ENCODE results near the gene LIPT2. TPM values are rescaled to one million over a fixed set of nuclear protein-coding genes. Genes with fewer than 3 reads are reported as not detected.

The LIPT2 gene
- total RNA-seq, 8 experiments from 2014 or later, result 1.5 to 4.6 (median 2.3) TPM

GRCh38 chr11:74490941-74491340 is 2.6 kb downstream of the LIPT2 start:
- Histone ChIP-seq H3K27ac (no peak overlapping the region), H3K4me1 (replicated peaks in 1 of 2) (no peaks in the 10 kb centered on the region), H3K4me3 (no peak overlapping the region)
- no peak for ATAC-seq (replicated peaks in 6 of 8)
- in situ Hi-C loops (cut with MboI; ENCODE audit: low pct_unique_long_range_greater_than_20kb in 2 of 9, low sequenced_read_pairs in 9 of 9, unreplicated experiment in 9 of 9), result no loop called here
- 67 to 91% (median 83%) methylated on average over 1 to 4 of the region's 4 CpGs; no CpG with 5 or more reads in 3 of the 10 experiments for WGBS, 10 experiments

GRCh38 chr11:74487875-74488274 is 5.6 kb downstream of the LIPT2 start:
- in situ Hi-C loops (cut with MboI; ENCODE audit: low pct_unique_long_range_greater_than_20kb in 2 of 9, low sequenced_read_pairs in 9 of 9, unreplicated experiment in 9 of 9), result no loop called here
- Histone ChIP-seq H3K4me3 (no peak overlapping the region), H3K4me1 (replicated peaks in 1 of 2) (no peaks in the 10 kb centered on the region), H3K27ac (no peak overlapping the region)
- 83 to 86% methylated on average over 1 of the region's 1 CpG; no CpG with 5 or more reads in 8 of the 10 experiments for WGBS, 10 experiments
- ATAC-seq (replicated peaks in 6 of 8), result no peak

- WGBS, 10 experiments, result 63 to 100% (median 92%) methylated on average over 1 to 2 of the region's 2 CpGs
- no peak overlapping the region for H3K4me3 ChIP-seq
- in situ Hi-C loops (cut with MboI; ENCODE audit: low pct_unique_long_range_greater_than_20kb in 2 of 9, low sequenced_read_pairs in 9 of 9, unreplicated experiment in 9 of 9), result no loop called here
- ATAC-seq (replicated peaks in 6 of 8), result peak in 1 of 8 experiments; percentile 71
- H3K4me1 ChIP-seq (replicated peaks in 1 of 2), result no peaks in the 10 kb centered on the region
- no peak overlapping the region for H3K27ac ChIP-seq
Observed at GRCh38 chr11:74485868-74486267, 7.7 kb downstream of the LIPT2 start.

- in situ Hi-C loops (cut with MboI; ENCODE audit: low pct_unique_long_range_greater_than_20kb in 2 of 9, low sequenced_read_pairs in 9 of 9, unreplicated experiment in 9 of 9), result no loop called here
- 33 to 88% (median 72%) methylated on average over 2 to 3 of the region's 3 CpGs; no CpG with 5 or more reads in 1 of the 10 experiments for WGBS, 10 experiments
- no peak for ATAC-seq (replicated peaks in 6 of 8)
Observed at GRCh38 chr11:74480688-74481417, 12.7 kb downstream of the LIPT2 start.

GRCh38 chr11:74479732-74480123 is 13.8 kb downstream of the LIPT2 start:
- no peak overlapping the region for H3K4me3 ChIP-seq
- ATAC-seq (replicated peaks in 6 of 8), result no peak
- H3K4me1 ChIP-seq (replicated peaks in 1 of 2), result no peaks in the 10 kb centered on the region
- in situ Hi-C loops (cut with MboI; ENCODE audit: low pct_unique_long_range_greater_than_20kb in 2 of 9, low sequenced_read_pairs in 9 of 9, unreplicated experiment in 9 of 9), result no loop called here
- no peak overlapping the region for H3K27ac ChIP-seq
- 20 to 100% (median 83%) methylated on average over 1 of the region's 1 CpG; no CpG with 5 or more reads in 2 of the 10 experiments for WGBS, 10 experiments

More at GRCh38 chr11:74480688-74481417, 12.7 kb downstream of the LIPT2 start:
- Histone ChIP-seq H3K27ac (no peak overlapping the region), H3K4me1 (replicated peaks in 1 of 2) (no peaks in the 10 kb centered on the region), H3K4me3 (no peak overlapping the region)

GRCh38 chr11:74478877-74479731 is 14.4 kb downstream of the LIPT2 start:
- Histone ChIP-seq H3K4me1 (replicated peaks in 1 of 2) (no peaks in the 10 kb centered on the region), H3K27ac (no peak overlapping the region), H3K4me3 (no peak overlapping the region)
- peak in 1 of 8 experiments; percentile 57 for ATAC-seq (replicated peaks in 6 of 8)
- 28 to 96% (median 78%) methylated on average over 1 to 9 of the region's 10 CpGs for WGBS, 10 experiments
- in situ Hi-C loops (cut with MboI; ENCODE audit: low pct_unique_long_range_greater_than_20kb in 2 of 9, low sequenced_read_pairs in 9 of 9, unreplicated experiment in 9 of 9), result no loop called here

GRCh38 chr11:74476536-74476935 is 17.0 kb downstream of the LIPT2 start:
- in situ Hi-C loops (cut with MboI; ENCODE audit: low pct_unique_long_range_greater_than_20kb in 2 of 9, low sequenced_read_pairs in 9 of 9, unreplicated experiment in 9 of 9), result no loop called here
- no peak overlapping the region for H3K27ac ChIP-seq
- 33 to 100% (median 40%) methylated on average over 1 to 2 of the region's 2 CpGs; no CpG with 5 or more reads in 5 of the 10 experiments for WGBS, 10 experiments
- H3K4me3 ChIP-seq, result no peak overlapping the region
- no peaks in the 10 kb centered on the region for H3K4me1 ChIP-seq (replicated peaks in 1 of 2)
- ATAC-seq (replicated peaks in 6 of 8), result no peak

GRCh38 chr11:74474316-74474715 is 19.2 kb downstream of the LIPT2 start:
- in situ Hi-C loops (cut with MboI; ENCODE audit: low pct_unique_long_range_greater_than_20kb in 2 of 9, low sequenced_read_pairs in 9 of 9, unreplicated experiment in 9 of 9), result loop anchor here in 1 of 9 experiments (25.0 kb wide), 1 partner anchor 212 kb away; no protein-coding TSS in a partner anchor
- H3K27ac ChIP-seq, result no peak overlapping the region
- no peaks in the 10 kb centered on the region for H3K4me1 ChIP-seq (replicated peaks in 1 of 2)
- 10 to 83% (median 60%) methylated on average over 1 of the region's 1 CpG; no CpG with 5 or more reads in 5 of the 10 experiments for WGBS, 10 experiments
- no peak for ATAC-seq (replicated peaks in 6 of 8)
- H3K4me3 ChIP-seq, result no peak overlapping the region

- in situ Hi-C loops (cut with MboI; ENCODE audit: low pct_unique_long_range_greater_than_20kb in 2 of 9, low sequenced_read_pairs in 9 of 9, unreplicated experiment in 9 of 9), result loop anchor here in 1 of 9 experiments (25.0 kb wide), 1 partner anchor 211 kb away; no protein-coding TSS in a partner anchor
- no peaks in the 10 kb centered on the region for H3K4me1 ChIP-seq (replicated peaks in 1 of 2)
- WGBS, 10 experiments, result 0 to 90% (median 80%) methylated on average over 1 to 7 of the region's 10 CpGs; no CpG with 5 or more reads in 2 of the 10 experiments
- no peak overlapping the region for H3K4me3 ChIP-seq
- ATAC-seq (replicated peaks in 6 of 8), result no peak
- H3K27ac ChIP-seq, result no peak overlapping the region
Observed at GRCh38 chr11:74473382-74474173, 19.9 kb downstream of the LIPT2 start.

- no peak overlapping the region for H3K4me3 ChIP-seq
- 17 to 81% (median 48%) methylated on average over 1 to 5 of the region's 5 CpGs; no CpG with 5 or more reads in 2 of the 10 experiments for WGBS, 10 experiments
- ATAC-seq (replicated peaks in 6 of 8), result peak in 1 of 8 experiments; percentile 34
- H3K27ac ChIP-seq, result no peak overlapping the region
- no peaks in the 10 kb centered on the region for H3K4me1 ChIP-seq (replicated peaks in 1 of 2)
- in situ Hi-C loops (cut with MboI; ENCODE audit: low pct_unique_long_range_greater_than_20kb in 2 of 9, low sequenced_read_pairs in 9 of 9, unreplicated experiment in 9 of 9), result loop anchor here in 1 of 9 experiments (25.0 kb wide), 1 partner anchor 210 kb away; no protein-coding TSS in a partner anchor
Observed at GRCh38 chr11:74471668-74472429, 21.7 kb downstream of the LIPT2 start.

- in situ Hi-C loops (cut with MboI; ENCODE audit: low pct_unique_long_range_greater_than_20kb in 2 of 9, low sequenced_read_pairs in 9 of 9, unreplicated experiment in 9 of 9), result loop anchor here in 1 of 9 experiments (25.0 kb wide), 1 partner anchor 209 kb away; no protein-coding TSS in a partner anchor
- H3K27ac ChIP-seq, result no peak overlapping the region
- ATAC-seq (replicated peaks in 6 of 8), result no peak
- 67 to 100% (median 73%) methylated on average over 1 of the region's 1 CpG; no CpG with 5 or more reads in 6 of the 10 experiments for WGBS, 10 experiments
- H3K4me3 ChIP-seq, result no peak overlapping the region
- H3K4me1 ChIP-seq (replicated peaks in 1 of 2), result no peaks in the 10 kb centered on the region
Observed at GRCh38 chr11:74471037-74471436, 22.5 kb downstream of the LIPT2 start.

GRCh38 chr11:74470526-74470925 is 23.0 kb downstream of the LIPT2 start:
- Histone ChIP-seq H3K4me1 (replicated peaks in 1 of 2) (no peaks in the 10 kb centered on the region), H3K27ac (no peak overlapping the region), H3K4me3 (no peak overlapping the region)
- ATAC-seq (replicated peaks in 6 of 8), result no peak
- WGBS, 10 experiments, result no CpG with 5 or more reads among the region's 2 CpGs
- in situ Hi-C loops (cut with MboI; ENCODE audit: low pct_unique_long_range_greater_than_20kb in 2 of 9, low sequenced_read_pairs in 9 of 9, unreplicated experiment in 9 of 9), result loop anchor here in 1 of 9 experiments (25.0 kb wide), 1 partner anchor 208 kb away; no protein-coding TSS in a partner anchor
